IMR-90 (cell line): ENCODE results near the gene PTPRN2. TPM values are rescaled to one million over a fixed set of nuclear protein-coding genes. Genes with fewer than 3 reads are reported as not detected.

Source experiments
- ATAC-seq: fragments of 200-7000 bp; cut with Tn5 transposase; 2 replicates; pipeline ENCODE4 v1.9.1; 2020; ENCODE audit warnings: low read depth, mild to moderate bottlenecking, moderate library complexity
- BruUV-seq: library from RNA; stranded (reverse); fragments of 400-500 nt; replicated peaks from 2 replicates; lab custom pipeline; 2021; lab: Mats Ljungman, UMichigan
- CTCF ChIA-PET: fragments of 300-600 bp; formaldehyde crosslinking; extraction: SDS; loops from one replicate; lab custom pipeline; 2021; ENCODE audit warnings: antibody characterized with exemption; lab: Yijun Ruan, JAX
- POLR2A ChIA-PET: fragments of 300-600 bp; sonication (Branson Sonifier 250); formaldehyde crosslinking; loops from one replicate; lab custom pipeline; 2022; ENCODE audit warnings: antibody characterized with exemption; ENCODE audit not compliant: unreplicated experiment; lab: Charles Lee
- DNase-seq: peaks from one replicate; pipeline ENCODE4 v3.0.0; 2013
- H2AFZ ChIP-seq: replicated peaks from 2 replicates; pipeline ENCODE3; 2013; ENCODE audit warnings: low read length, mild to moderate bottlenecking; ENCODE audit not compliant: poor library complexity
- H2AK5ac ChIP-seq: 2 replicates; pipeline ENCODE4 v1.6.1; 2013; ENCODE audit warnings: low read depth, low read length, inconsistent platforms
- H2AK9ac ChIP-seq: replicated peaks from 2 replicates; pipeline ENCODE3; 2013; ENCODE audit warnings: mild to moderate bottlenecking, low read depth, low read length, moderate library complexity; ENCODE audit not compliant: poor library complexity
- H2BK120ac ChIP-seq: 2 replicates; pipeline ENCODE4 v1.6.1; 2013; ENCODE audit warnings: low read depth, low read length, inconsistent platforms
- H2BK15ac ChIP-seq: 3 replicates; pipeline ENCODE4 v1.6.1; 2013; ENCODE audit warnings: low read depth, low read length, inconsistent platforms
- H2BK20ac ChIP-seq: 2 replicates; pipeline ENCODE4 v1.6.1; 2013; ENCODE audit warnings: low read depth, mild to moderate bottlenecking, inconsistent platforms, low read length, moderate library complexity
- H2BK5ac ChIP-seq: 2 replicates; pipeline ENCODE4 v1.6.1; 2013; ENCODE audit warnings: mild to moderate bottlenecking, low read depth, low read length, inconsistent platforms; ENCODE audit not compliant: poor library complexity, severe bottlenecking
- H3K14ac ChIP-seq: replicated peaks from 2 replicates; pipeline ENCODE4 v1.6.1; 2013; ENCODE audit warnings: low read depth, low read length, inconsistent platforms
- H3K18ac ChIP-seq: 2 replicates; pipeline ENCODE4 v1.6.1; 2013; ENCODE audit warnings: low read depth, low read length, control low read depth
- H3K23ac ChIP-seq: 2 replicates; pipeline ENCODE4 v1.6.1; 2013; ENCODE audit warnings: low read depth, low read length, inconsistent platforms
- H3K27ac ChIP-seq: 2 replicates; pipeline ENCODE4 v1.5.1; 2013; ENCODE audit warnings: mild to moderate bottlenecking, control low read depth, low read length; ENCODE audit not compliant: insufficient read depth
- H3K27me3 ChIP-seq: 2 replicates; pipeline ENCODE4 v1.6.1; 2013; ENCODE audit warnings: low read length; ENCODE audit not compliant: control insufficient read depth, insufficient read depth
- H3K36me3 ChIP-seq: 2 replicates; pipeline ENCODE4 v1.6.1; 2013; ENCODE audit warnings: low read length, mixed read lengths; ENCODE audit not compliant: control insufficient read depth, insufficient read depth
- H3K4ac ChIP-seq: 2 replicates; pipeline ENCODE4 v1.6.1; 2013; ENCODE audit warnings: low read depth, low read length, inconsistent platforms
- H3K4me1 ChIP-seq: 2 replicates; pipeline ENCODE4 v1.6.1; 2013; ENCODE audit warnings: low read length, mixed read lengths; ENCODE audit not compliant: control insufficient read depth, insufficient read depth
- H3K4me2 ChIP-seq: 2 replicates; pipeline ENCODE4 v1.6.1; 2013; ENCODE audit warnings: low read depth, mild to moderate bottlenecking, control low read depth, low read length, moderate library complexity
- H3K4me3 ChIP-seq: 2 replicates; pipeline ENCODE4 v1.5.1; 2013; ENCODE audit warnings: low read depth, mild to moderate bottlenecking, control low read depth, low read length, moderate library complexity; ENCODE audit not compliant: insufficient read depth
- H3K56ac ChIP-seq: 2 replicates; pipeline ENCODE4 v1.6.1; 2013; ENCODE audit warnings: low read length, inconsistent platforms; ENCODE audit not compliant: insufficient read depth; ENCODE audit errors: extremely low read depth
- H3K79me1 ChIP-seq, 2 experiments: 2 replicates each; pipeline ENCODE4 v1.6.1; 2013; ENCODE audit warnings: low read length in 2 of 2, inconsistent platforms in 1 of 2, low read depth in 1 of 2
- H3K9ac ChIP-seq: 2 replicates; pipeline ENCODE4 v1.6.1; 2013; ENCODE audit warnings: low read depth, low read length, control low read depth
- H3K9me1 ChIP-seq: 2 replicates; pipeline ENCODE4 v1.6.1; 2013; ENCODE audit warnings: low read length, inconsistent platforms; ENCODE audit not compliant: insufficient read depth
- H3K9me3 ChIP-seq: 2 replicates; pipeline ENCODE4 v1.6.1; 2013; ENCODE audit warnings: low read length; ENCODE audit not compliant: control insufficient read depth, insufficient read depth
- H4K20me1 ChIP-seq: 2 replicates; pipeline ENCODE4 v1.6.1; 2013; ENCODE audit warnings: low read length, inconsistent platforms; ENCODE audit not compliant: insufficient read depth
- H4K5ac ChIP-seq: 2 replicates; pipeline ENCODE4 v1.6.1; 2013; ENCODE audit warnings: mild to moderate bottlenecking, low read depth, low read length, control low read depth
- H4K8ac ChIP-seq, 2 experiments: 2 replicates each; pipeline ENCODE4 v1.6.1; 2013; ENCODE audit warnings: low read depth in 2 of 2, low read length in 2 of 2, control low read depth in 1 of 2, inconsistent platforms in 1 of 2
- H4K91ac ChIP-seq: 2 replicates; pipeline ENCODE4 v1.6.1; 2013; ENCODE audit warnings: low read depth, low read length, inconsistent platforms; ENCODE audit not compliant: insufficient read depth
- CEBPB ChIP-seq: IDR thresholded peaks from 2 replicates; pipeline ENCODE4 v1.6.1; 2012; ENCODE audit warnings: low read depth, low read length, improper control_type of control experiment
- CHD1 ChIP-seq: IDR thresholded peaks from 2 replicates; pipeline ENCODE4 v1.6.1; 2012; ENCODE audit warnings: low read depth, low read length, improper control_type of control experiment
- CTCF ChIP-seq: conservative IDR thresholded peaks from 2 replicates; pipeline ENCODE4 v1.5.1; 2012; ENCODE audit warnings: mild to moderate bottlenecking, low read depth, low read length, improper control_type of control experiment
- ELK1 ChIP-seq: fragments of 150-350 bp; IDR thresholded peaks from 2 replicates; pipeline ENCODE4 v1.6.1; 2016; ENCODE audit warnings: low read depth, mild to moderate bottlenecking, low read length, moderate library complexity, borderline replicate concordance
- FOS ChIP-seq: fragments of 150-350 bp; IDR thresholded peaks from 2 replicates; pipeline ENCODE4 v1.6.1; 2016; ENCODE audit warnings: low read depth, low read length
- MAZ ChIP-seq: IDR thresholded peaks from 2 replicates; pipeline ENCODE4 v1.6.1; 2012; ENCODE audit warnings: low read depth, mild to moderate bottlenecking, low read length, improper control_type of control experiment, moderate library complexity, borderline replicate concordance
- NFE2L2 ChIP-seq: fragments of 150-350 bp; IDR thresholded peaks from 2 replicates; pipeline ENCODE4 v1.6.1; 2016; ENCODE audit warnings: low read depth, mild to moderate bottlenecking, low read length
- RFX5 ChIP-seq: IDR thresholded peaks from 2 replicates; pipeline ENCODE4 v1.8.0; 2012; ENCODE audit warnings: low read depth, mild to moderate bottlenecking, low read length, moderate library complexity
- SMC3 ChIP-seq: fragments of 150-350 bp; IDR thresholded peaks from 2 replicates; pipeline ENCODE4 v1.6.1; 2016; ENCODE audit warnings: low read depth, mild to moderate bottlenecking, antibody characterized with exemption, low read length, moderate library complexity
- USF2 ChIP-seq: fragments of 150-350 bp; IDR thresholded peaks from 2 replicates; pipeline ENCODE4 v1.6.1; 2017; ENCODE audit warnings: mild to moderate bottlenecking, antibody characterized with exemption, low read length, low read depth
- WGBS, 2 experiments: methylation state at CpG; one replicate each; pipeline versions ENCODE4 v1.1.5 to v1.1.7; 2013; ENCODE audit warnings: missing lambda C conversion rate in 2 of 2; ENCODE audit not compliant: insufficient read length in 1 of 2; ENCODE audit errors: extremely low coverage in 2 of 2; 5-methylcytosine and 5-hydroxymethylcytosine counted together
- dilution Hi-C: fragments of 300-500 bp; cut with HindIII; formaldehyde crosslinking; loops from one replicate; pipeline ENCODE4 v1.14.3; 2018; ENCODE audit warnings: low sequenced_read_pairs; ENCODE audit not compliant: unreplicated experiment
- in situ Hi-C: fragments of 300-500 bp; cut with MboI; formaldehyde crosslinking; loops from 3 replicates; pipeline ENCODE4 v1.14.3; 2019; ENCODE audit warnings: low sequenced_read_pairs, inconsistent platforms, mixed read lengths
- intact Hi-C: fragments of 100-400 bp; cut with micrococcal nuclease; formaldehyde crosslinking; loops from 2 replicates; pipeline ENCODE4 v1.10.0; 2022
- polyA plus RNA-seq, 3 experiments: library from polyadenylated mRNA; depleted of rRNA; stranded (reverse); fragments of >200 nt; gene quantifications; 2 replicates each; pipeline ENCODE4 v1.2.3, GENCODE V29; 2012; ENCODE audit warnings: low replicate concordance in 1 of 3
- total RNA-seq: library from RNA; depleted of rRNA; stranded (reverse); fragments of >200 nt; gene quantifications from 2 replicates; pipeline ENCODE4 v1.2.3, GENCODE V29; 2012

The PTPRN2 gene
- total and polyA plus RNA-seq, 2 of the 4 experiments (the other 2 are of a cell fraction): 0.03 TPM; not detected in 1

GRCh38 chr7:158525648-158526484 lies 61.8 kb downstream of the PTPRN2 start:
- H3K9ac ChIP-seq: no peak overlapping the region
- no peaks in the 10 kb centered on the region for H3K27me3 ChIP-seq
- H3K36me3 ChIP-seq: no peaks in the 10 kb centered on the region
- ChIA-PET CTCF (no interaction called here), POLR2A (no interaction called here)
- no peak overlapping the region for H3K18ac ChIP-seq
- no peak overlapping the region for H4K5ac ChIP-seq
- H3K4me3 ChIP-seq: no peak overlapping the region
- H2AK9ac ChIP-seq: no peak overlapping the region
- no peaks in the 10 kb centered on the region for H3K4me1 ChIP-seq
- no peak overlapping the region for H2BK5ac ChIP-seq
- no peak overlapping the region for H3K23ac ChIP-seq
- H2AK5ac ChIP-seq: no peak overlapping the region
- DNase-seq: no peak
- intact Hi-C loops: no loop called here
- dilution Hi-C loops: no loop called here
- no peak overlapping the region for H3K4ac ChIP-seq
- H4K8ac ChIP-seq: no peak overlapping the region
- no TSS peak for BruUV-seq
- no peak overlapping the region for H3K27ac ChIP-seq
- no peak overlapping the region for H3K4me2 ChIP-seq
- 62% methylated on average over 15 of the region's 29 CpGs; no CpG with 5 or more reads in 1 of the 2 experiments for WGBS, 2 experiments
- in situ Hi-C loops: no loop called here
- H4K91ac ChIP-seq: no peak overlapping the region
- H2AFZ ChIP-seq: no peak overlapping the region
- no peak overlapping the region for H3K14ac ChIP-seq
- no peaks in the 10 kb centered on the region for H3K9me1 ChIP-seq
- H3K79me1 ChIP-seq: no peaks in the 10 kb centered on the region
- ATAC-seq: no peak
- H3K56ac ChIP-seq: no peak overlapping the region
- no peak overlapping the region for H2BK15ac ChIP-seq
- peaks cover 66% of the 10 kb centered on the region for H3K9me3 ChIP-seq
- H4K20me1 ChIP-seq: no peaks in the 10 kb centered on the region
- TF ChIP-seq NFE2L2 (no peak), RFX5 (no peak), CTCF (no peak), FOS (no peak), SMC3 (no peak), CHD1 (no peak), CEBPB (no peak), ELK1 (no peak), USF2 (no peak), MAZ (no peak)
- no peak overlapping the region for H2BK20ac ChIP-seq
- H2BK120ac ChIP-seq: no peak overlapping the region
